CD4-positive, alpha-beta T cell treated with Interleukin-17A for 1 hour (primary cell): ENCODE measurements around the gene SYT8.

Experiments used
- DNase-seq: peaks from one replicate; pipeline ENCODE4 v3.0.0-alpha.2; 2020

SYT8 gene

DNA sequence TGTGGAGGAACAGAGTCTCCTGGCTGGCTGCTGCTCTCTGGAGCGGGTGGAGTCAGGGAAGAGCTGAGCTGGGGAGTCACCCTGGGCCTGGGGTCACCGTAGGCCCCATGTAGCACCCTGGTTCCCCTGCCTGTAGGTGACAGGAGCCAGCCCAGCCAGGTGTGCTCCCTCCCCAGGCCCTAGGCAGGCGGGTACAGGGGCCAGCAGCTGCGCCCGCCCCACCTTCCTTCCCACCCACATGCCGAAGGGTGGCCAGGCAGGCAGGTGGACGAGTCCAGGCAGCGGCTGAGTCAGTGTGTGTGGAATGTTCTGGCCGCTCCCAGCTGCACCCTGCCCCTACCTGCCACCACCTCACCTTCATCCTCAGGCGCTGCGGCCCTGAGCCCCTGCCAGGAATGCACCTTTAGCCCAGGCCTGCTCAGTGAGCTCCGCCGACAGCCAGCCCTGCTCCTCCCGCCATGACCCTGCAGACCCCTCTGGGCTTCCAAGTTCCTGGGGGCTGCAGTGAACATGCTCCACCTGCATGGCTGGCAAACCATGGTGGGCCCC lies 654 bp upstream of the SYT8 start:
- DNase-seq = no peak

DNA sequence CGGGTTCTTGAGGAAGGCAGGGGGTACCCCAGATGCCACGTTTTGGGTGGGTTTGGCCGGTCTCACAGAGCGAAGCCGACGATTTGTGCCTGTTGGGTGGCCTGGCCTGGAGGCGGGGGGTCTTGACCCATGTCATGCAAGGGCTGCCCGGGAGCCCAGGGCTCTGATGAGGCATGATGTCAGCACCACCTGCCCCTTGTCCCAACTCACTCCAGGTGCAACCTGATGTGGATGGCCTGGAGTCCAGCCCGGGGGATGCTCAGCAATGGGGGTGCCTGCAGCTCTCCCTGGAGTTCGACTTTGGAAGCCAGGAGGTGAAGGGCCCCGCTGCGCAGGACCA lies 851 bp downstream of the SYT8 start:
- no peak for DNase-seq

DNA sequence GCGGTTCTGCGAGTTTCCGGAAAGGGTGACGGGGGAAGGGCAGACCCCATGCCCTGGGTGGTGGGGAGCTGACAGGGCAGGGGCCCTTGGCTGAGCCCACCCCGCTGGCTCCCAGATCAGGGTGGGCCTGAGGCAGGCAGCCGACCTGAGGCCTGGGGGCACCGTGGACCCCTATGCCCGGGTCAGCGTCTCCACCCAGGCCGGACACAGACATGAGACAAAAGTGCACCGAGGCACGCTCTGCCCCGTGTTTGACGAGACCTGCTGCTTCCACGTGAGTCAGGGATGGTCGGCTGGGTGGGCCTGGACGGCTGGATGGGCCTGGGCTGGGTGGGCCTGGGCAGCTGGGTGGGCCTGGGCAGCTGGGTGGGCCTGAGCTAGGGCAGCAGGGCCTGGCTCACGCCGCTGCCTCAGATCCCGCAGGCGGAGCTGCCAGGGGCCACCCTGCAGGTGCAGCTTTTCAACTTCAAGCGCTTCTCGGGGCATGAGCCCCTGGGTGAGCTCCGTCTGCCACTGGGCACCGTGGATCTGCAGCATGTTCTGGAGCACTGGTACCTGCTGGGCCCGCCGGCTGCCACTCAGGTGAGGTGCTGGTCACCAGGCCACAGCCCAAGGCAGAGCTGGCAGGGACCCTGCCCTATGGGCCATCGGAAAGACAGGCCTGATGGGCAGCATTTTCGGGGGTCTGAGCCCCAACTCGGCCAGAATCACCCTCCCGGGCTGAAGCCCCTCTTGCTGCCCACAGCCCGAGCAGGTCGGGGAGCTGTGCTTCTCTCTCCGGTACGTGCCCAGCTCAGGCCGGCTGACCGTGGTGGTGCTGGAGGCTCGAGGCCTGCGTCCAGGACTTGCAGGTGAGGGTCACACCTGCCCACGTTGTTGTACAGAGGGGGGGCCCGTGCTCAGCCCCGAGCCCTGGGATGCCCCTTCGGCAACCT lies 1.5 kb downstream of the SYT8 start:
- DNase-seq = no peak

DNA sequence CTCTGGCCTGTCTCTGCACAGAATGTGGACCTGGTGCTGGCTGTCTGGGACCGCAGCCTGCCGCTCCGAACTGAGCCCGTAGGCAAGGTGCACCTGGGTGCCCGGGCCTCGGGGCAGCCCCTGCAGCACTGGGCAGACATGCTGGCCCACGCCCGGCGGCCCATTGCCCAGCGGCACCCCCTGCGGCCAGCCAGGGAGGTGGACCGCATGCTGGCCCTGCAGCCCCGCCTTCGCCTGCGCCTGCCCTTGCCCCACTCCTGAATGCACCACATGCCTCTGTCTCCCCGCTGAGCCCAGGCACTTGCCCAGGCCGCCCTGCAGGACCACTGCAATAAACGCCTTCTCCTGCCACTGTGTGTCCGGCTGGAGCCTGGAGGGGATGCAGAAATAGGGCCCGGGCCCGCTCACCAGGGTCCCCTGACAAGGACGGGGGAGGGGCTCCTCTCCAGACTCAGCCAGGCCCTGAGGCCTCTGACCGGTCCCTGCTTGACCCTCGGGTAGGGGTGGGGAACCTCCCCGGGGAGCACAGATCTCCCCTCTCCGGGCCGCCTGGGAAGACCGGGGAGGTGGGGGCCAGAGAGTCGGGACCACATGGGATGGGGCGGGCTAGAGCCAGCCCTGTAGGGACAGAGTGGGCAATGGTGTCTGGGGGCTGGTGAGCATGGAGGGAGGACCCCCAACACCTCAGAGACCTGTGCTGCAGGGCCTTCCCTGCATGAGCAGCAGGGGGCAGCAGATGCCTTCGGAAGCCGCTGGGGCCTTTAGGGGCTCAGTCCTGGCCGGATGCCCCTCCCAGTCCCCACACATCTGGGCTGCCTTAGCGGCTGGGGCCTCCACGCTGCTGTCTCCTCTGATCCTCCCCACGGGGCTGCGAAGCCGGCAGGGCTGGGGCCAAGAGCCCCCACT lies 2.6 kb downstream of the SYT8 start:
- peak; percentile 86 for DNase-seq

DNA sequence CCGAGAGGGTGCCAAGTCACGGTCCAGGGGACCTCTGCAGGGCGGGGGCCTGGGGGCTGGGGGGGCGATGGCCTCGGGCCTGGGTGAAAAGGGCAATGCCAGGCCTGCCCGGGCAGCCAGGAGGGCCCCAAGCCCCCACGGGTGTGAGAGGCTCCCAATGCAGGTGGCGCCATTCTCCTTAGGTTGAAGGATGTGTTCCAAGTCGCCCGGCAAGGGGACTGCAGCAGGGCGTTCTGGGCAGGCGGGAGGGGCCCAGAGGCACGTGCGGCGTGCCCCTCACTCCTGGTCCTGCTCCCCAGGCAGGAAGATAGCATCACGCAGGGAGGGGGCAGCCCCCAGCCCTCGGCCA lies 3.3 kb downstream of the SYT8 start:
- no peak for DNase-seq

DNA sequence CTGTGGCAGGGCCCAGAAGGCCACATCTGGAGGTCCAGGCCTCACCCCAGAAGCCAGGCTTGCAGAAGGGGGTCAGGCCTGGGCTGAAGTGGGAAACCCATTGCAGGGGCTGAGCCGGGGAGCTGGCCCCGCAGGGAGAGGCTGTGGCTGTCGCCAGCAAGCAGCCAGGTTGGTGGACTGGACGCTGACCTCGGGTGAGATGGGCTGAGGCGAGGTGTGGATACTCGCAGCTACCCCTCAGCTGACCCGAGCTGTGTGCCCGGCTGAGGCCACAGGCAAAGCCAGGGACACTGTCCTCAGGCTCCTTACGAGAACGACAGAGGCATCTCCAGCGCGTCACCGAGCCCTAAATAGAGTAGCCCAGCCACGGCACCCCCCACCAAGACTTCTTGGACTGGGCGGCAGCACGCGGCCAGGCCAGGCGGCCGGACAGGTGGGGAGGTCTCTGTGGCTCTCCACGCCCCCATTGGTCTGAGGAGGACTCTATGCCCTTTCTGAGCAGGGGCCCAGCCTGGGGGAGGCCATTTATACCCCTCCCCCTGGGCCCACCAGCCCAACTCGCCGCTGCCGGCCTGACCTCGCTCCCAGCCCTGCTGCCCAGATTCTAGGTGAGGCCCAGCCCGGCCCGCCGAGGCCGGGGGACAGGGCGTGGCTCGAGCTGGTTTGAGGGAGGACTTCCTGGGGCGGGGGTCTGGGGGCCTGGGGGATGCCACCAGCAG lies 3.8 kb downstream of the SYT8 start, which contains the start of gene TNNI2:
Gene TNNI2 (plus strand): TSS at position 556 of the 719 bp plus-strand sequence. CDS start 716 bp downstream, outside the sequence.
- DNase-seq = no peak

DNA sequence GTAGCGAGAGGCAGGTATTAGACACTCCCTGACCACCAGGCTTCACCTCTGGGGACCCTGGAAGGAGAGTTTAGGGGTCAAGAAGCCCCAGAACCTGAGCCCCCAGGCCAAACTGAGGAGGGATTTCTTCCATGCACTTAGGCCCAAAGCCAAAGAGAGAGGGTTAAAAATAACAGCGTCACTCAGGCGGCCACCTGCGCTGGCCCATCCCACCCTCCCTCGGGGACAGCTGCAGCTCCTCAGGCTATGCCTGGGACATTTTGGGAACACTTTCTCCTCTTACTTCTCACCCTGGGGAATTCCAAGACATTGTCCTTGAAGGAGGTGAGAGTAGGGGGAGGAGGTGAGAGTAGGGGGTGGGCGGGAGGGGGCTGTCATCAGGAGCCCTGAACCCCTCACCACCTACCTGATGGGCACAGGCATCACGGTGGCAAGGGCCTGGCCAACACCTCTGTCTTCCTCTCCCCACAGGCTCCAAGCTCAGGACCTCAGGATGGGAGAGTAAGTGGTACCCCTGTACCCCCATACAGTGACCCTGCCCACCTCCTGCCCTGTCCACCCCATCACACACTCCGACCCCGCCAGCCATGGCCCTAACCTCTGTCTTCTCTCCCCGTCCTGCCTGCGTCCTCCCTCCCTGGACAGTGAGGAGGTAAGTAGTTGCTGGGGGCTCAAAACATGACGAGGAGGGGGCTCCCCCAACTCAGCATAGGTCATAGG lies 4.6 kb downstream of the SYT8 start:
- DNase-seq = no peak

DNA sequence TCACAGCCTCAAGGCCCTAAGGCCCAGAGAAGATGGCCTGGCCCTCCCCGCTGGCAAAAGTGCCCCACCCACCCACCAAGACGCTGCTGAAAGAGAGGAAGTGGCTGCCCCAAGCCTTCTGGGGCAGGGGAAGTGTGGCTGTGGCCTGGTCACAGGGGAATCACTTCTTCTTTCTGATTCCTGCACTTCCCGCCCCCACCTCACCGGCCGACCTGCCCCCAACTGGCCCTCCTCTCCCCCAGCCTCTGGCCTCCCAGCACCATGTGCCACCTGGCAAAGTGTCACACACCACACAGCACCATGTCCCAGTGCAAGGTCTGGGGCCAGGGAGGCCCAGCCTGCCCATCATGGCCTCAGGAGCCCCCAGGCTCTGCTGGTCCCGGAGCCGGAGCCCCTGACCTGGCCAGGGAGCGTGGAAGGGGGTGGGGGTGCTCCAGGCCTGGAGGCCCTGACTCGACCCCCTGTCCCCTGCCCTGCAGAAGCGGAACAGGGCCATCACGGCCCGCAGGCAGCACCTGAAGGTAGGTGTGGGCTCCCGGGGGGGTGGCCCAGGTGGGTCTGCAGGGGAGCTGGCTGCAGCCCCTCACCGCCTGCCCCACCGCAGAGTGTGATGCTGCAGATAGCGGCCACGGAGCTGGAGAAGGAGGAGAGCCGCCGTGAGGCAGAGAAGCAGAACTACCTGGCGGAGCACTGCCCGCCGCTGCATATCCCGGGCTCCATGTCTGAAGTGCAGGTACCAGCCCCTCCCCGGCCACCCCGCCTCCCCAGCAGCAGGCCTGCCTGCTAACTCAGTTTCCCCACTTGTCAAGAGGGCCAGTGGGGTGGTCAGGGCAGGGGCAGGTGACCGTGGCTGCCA lies 5.4 kb downstream of the SYT8 start:
- peak; percentile 41 for DNase-seq

DNA sequence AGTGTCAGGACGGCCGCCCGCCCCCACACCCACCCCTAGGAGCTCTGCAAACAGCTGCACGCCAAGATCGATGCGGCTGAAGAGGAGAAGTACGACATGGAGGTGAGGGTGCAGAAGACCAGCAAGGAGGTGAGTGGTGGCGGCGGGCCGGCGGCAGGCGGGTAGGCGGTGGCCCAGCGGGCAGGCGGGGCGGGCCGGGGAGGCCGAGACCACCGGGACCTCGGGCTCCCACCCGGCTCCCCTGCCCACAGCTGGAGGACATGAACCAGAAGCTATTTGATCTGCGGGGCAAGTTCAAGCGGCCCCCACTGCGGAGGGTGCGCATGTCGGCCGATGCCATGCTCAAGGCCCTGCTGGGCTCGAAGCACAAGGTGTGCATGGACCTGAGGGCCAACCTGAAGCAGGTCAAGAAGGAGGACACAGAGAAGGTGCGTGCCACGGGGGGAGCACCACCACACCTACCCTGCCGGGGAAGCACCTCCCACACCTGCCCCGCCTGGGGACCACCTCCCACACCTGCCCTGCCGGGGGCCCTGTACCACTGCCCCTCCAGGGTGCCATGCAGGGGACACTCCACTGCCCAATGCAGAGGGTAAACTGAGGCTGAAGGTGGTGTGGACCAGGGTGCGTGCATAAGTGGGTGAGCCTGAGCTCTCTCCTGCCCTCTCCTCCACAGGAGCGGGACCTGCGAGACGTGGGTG lies 6.1 kb downstream of the SYT8 start:
- DNase-seq = no peak

DNA sequence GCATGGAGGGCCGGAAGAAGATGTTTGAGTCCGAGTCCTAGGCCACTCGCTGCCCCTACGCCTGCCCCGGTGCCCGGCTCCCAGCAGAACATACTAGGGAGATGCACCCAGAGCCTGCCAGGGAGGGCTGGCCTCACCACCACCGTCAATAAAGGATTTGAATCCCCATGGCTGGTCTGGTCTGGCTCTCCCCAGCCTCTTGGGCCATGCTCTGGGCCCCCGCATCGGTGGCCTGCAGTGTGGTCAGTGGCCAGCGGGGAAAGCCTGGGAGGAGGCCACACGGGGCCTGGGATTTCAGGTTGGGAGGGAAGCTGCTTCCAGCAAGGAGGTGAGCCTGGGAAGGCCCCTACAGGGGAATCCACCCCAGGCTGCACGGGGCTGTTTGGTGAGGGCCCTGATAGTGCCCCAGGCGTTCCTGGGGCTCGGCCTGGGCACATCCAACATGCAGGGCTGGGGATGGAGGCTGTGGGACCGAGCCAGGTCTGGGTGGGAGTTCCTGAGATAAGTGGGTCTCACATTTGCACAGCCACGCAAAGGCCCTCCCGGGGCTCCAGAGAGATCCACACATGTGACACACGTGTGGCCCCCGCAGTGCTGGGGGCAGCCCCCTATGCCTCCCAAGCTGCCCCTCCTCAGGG lies 6.8 kb downstream of the SYT8 start:
- no peak for DNase-seq

DNA sequence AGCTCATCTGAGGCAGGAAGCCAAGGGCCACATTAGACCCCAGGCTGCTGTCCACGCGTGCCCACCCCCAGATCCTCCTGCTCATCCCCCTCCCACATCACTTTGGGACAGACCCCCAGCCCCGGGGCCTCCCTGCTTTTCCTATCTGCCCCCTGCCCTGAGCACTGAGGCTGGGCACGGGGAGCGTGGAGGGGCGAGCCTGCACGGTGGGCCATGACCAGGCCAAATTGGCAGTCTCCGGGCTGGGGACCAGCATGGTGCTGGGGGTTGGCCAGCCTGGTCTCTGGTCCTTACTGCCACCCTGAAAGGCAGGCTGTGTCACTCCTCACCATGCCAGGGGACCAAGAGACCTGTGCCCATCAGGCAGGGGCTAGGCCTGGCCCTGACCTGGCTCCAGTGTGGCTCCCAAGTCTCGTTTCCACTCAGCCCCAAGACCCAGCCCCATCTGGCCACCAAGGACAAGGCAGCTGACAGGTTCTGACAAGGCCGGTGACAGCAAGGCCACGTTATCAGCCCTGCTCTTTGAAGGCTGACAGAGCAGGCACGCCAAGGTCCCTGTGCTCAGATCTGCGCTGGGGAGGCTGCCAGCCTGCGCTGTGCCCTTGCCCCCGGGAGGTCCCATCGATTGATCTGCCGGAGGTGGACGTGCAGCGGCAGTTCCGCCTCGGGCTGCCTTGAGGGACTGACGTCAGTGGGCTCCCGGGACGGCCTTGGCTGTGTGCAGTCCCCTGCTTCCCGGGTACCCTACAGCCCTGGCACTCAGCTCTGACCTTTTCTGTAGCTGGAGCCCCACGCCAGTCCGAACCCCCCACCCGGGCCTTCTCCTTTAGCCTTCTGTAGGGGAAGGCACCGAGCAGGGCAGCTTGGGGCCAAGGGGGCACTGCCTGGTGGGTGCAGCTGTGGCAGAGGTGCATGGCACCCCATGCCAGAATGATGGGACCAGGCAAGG lies 7.6 kb downstream of the SYT8 start:
- DNase-seq = no peak

DNA sequence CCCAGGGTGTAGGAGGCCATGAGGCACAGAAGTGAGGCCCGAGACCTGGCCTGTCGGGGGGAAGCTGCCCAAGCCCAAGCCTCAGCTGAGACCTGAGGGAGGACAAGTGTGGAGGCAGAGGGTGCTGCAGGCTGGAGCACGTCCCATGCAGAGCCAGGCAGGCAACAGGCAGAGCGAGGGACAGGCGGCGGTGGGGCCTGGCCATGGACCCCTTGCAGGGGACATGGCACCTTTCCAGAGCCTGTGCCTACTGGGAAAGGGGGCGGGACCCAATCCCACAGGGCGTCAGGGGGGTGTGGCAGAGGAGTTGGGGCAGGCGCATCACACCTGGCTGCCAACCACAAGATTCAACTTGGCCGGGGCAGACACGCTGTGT lies 8.3 kb downstream of the SYT8 start:
- DNase-seq = no peak

DNA sequence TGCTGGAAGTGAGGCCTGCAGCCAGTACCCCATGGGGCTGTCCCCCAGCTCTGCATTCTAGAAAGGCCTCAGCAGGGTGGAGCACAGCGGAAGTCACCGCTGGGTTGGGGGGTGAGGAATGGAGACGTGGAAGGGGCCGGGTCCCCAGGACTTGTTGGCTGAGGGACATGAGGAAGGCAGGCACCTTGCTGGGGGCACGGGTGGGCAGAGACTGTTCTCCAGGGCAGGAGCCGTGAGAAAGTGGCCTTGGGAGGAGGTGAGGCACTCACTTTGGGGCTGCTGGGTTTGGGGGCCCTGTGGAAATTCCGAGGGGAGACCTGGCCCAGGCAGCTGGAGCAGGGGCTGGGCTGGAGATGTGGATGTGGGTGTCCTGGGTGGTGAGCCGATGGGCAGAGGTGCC lies 9.0 kb downstream of the SYT8 start:
- no peak for DNase-seq

DNA sequence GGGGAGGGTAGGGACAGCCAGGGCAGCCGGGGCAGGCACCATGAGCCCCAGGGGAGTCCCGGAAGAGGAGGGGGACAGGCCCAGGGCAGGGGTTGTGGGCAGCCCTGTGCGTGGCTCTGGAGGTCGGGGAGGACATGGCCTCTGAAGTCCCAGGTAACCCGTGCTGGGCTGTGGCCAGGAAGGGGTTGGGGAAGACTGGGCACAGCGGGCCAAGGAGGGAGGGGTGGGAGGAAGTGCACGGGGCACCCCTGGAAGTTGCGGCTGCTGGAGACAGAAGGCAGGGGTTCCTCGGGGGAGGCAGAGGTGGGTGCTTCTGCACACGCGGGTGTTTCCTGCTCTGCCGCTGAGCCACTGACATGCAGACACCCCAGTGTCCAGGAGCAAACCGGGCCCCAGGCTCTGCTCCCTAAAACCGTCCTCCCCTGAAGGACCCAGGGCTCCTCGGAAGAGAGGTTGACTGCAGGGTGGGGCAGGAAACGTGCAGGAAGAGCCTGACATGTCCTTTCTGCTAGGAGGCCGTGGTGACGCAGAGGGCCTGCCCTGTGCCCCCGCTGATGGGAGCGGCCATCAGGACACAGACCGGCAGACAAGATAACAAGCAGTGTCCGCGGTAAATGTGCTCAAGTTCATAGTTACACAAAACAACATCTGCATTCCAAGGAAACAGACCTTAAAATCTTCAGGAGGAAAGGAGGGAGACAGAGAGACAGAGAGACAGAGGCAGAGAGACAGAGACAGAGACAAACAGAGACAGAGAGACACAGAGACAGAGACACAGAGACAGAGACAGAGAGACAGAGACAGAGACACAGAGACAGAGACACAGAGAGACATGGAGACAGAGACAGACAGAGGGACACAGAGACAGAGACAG lies 9.7 kb downstream of the SYT8 start:
- peak; percentile 66 for DNase-seq

DNA sequence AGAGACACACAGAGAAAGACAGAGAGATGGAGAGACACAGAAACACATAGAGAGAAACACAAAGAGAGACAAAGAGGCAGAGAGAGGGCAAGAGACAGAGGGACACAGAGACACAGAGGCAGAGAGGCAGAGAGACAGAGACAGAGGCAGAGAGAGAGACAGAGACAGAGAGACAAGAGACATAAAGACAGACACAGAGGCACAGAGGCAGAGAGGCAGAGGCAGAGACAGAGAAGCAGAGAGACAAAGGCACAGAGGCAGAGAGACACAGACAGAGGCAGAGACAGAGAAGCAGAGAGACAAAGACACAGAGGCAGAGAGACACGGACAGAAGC lies 10.3 kb downstream of the SYT8 start:
- no peak for DNase-seq

DNA sequence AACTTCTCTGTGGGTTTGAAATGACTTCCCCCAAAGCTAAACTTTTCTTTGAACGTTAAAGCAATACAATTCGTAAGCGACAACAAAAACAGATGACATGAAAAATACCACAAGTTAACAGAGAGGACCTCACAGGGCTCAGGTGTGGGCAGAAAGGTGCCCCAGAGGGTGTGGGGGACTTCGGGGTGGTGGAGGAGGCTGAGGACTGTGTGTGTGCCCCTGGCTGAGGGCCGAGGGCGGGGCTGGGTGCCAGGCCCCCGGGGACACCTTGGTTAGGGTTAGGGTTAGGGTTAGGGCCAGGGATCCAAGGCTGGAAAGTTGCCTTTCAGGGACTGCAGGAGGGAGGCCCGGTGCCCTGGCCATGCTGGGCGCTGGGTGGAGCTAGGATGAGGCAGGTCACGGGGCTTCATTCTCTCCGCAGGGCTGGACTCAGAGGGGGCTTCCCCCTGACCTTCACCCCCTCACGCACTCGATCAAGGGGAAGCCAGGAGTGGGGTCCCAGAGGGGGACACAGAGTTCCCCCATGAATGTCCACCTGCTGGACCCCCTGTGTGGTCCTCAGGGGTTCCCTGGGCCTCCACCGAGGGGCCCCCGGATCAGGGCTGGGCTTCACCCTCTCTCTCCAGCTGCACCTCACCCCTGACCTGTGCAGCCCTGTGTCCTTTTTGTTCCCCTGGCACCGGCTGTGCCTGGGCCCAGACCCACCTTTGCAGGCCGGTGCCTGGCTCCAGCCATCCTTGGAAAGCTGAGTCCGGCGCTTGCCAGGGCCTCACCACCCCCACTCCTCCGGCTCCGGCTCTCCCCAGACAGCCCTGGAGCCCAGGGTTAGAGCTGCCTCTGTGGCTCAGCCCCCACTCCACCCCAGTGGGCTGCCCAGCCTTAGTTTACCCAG lies 11.0 kb downstream of the SYT8 start:
- peak; percentile 62 for DNase-seq

DNA sequence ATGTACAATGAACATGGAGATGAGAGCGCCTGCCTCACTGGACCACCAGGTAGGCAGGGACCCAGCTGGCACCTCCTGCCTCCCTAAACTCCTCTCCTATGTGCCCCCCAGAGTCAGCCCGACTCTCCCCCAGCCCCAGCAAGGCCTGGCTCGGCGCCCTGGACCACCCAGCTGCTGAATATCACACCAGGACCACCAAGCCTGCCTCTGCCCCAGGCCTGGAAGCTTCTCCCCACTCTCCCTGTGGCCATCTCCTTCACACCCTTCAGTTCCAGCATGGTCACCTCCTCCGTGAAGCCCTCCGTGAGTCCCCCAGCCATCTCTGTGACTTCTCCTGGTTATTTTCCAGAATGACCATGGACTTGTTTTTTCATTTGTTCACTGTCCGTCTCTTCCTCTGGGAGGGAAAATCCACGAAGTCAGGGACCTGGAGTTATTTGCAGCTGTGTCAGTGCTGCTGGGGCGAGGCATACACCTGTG lies 11.7 kb downstream of the SYT8 start:
- no peak for DNase-seq
